ENCODE measurements around the gene SPOCK1. TPM values are rescaled to one million over a fixed set of nuclear protein-coding genes. Genes with fewer than 3 reads are reported as not detected.

The SPOCK1 gene
- total RNA-seq, 2 experiments from 2014 or later = not detected

DNA sequence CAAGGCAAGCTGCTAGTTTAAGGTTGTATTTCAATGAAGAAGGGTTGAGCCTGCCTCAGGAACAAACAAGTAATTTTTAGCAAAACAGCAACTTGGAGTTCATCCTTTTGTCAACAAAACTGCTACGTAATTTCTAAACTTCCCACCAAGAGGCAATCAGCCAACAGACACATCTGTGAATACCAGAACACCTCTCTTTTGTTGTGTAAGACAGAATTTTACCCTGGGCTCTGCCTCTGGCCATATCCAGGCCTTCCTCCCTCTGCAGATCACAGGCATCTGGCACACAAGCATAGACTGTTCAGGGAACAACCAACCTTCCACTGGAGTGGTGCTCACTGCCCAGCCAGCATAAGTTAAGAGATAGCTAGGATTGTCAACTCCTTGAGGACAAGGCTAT lies 409.0 kb downstream of the SPOCK1 start:
- CTCF ChIA-PET = no interaction called here
- H3K27ac Mint-ChIP-seq = no peak overlapping the region
- no peaks in the 10 kb centered on the region for H3K4me1 Mint-ChIP-seq (ENCODE audit: low read depth)
- H3K27me3 Mint-ChIP-seq = no peaks in the 10 kb centered on the region
- POLR2A ChIA-PET = no interaction called here
- DNase-seq (no peak), ATAC-seq (no peak)
- no peak overlapping the region for H3K4me3 Mint-ChIP-seq
- intact Hi-C loops (cut with micrococcal nuclease) = no loop called here
- no peaks in the 10 kb centered on the region for H3K9me3 Mint-ChIP-seq
- no peaks in the 10 kb centered on the region for H3K36me3 Mint-ChIP-seq (ENCODE audit: low read depth)
- TF ChIP-seq, protein P1, sequence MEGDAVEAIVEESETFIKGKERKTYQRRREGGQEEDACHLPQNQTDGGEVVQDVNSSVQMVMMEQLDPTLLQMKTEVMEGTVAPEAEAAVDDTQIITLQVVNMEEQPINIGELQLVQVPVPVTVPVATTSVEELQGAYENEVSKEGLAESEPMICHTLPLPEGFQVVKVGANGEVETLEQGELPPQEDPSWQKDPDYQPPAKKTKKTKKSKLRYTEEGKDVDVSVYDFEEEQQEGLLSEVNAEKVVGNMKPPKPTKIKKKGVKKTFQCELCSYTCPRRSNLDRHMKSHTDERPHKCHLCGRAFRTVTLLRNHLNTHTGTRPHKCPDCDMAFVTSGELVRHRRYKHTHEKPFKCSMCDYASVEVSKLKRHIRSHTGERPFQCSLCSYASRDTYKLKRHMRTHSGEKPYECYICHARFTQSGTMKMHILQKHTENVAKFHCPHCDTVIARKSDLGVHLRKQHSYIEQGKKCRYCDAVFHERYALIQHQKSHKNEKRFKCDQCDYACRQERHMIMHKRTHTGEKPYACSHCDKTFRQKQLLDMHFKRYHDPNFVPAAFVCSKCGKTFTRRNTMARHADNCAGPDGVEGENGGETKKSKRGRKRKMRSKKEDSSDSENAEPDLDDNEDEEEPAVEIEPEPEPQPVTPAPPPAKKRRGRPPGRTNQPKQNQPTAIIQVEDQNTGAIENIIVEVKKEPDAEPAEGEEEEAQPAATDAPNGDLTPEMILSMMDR (IDR thresholded peaks at IDR 0.05) = no peak

DNA sequence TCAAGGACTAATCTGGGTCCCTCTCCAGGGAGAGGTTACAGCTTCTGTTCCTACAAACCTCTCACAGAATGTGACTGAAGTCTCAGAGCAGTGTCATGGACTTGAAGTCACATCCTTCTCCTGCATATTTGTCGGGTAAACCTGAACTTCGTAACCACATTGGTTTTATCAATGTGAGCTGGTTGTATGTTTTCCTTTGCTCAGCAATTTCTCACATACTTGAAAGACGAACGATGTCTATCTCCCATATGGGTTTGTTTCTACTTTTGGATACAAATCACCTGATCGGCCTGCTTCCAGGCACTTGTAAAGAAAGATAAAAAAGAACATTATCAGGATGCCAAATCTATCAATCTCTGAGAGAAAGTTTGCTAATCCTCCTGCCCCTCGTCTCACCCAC lies 411.0 kb downstream of the SPOCK1 start:
- Mint-ChIP-seq H3K27me3 (no peaks in the 10 kb centered on the region), H3K27ac (no peak overlapping the region), H3K9me3 (no peaks in the 10 kb centered on the region), H3K4me3 (no peak overlapping the region), H3K4me1 (ENCODE audit: low read depth) (no peaks in the 10 kb centered on the region), H3K36me3 (ENCODE audit: low read depth) (no peaks in the 10 kb centered on the region)
- no peak for DNase-seq
- no peak for ATAC-seq
- ChIA-PET CTCF (no interaction called here), POLR2A (no interaction called here)
- intact Hi-C loops (cut with micrococcal nuclease) = no loop called here
- TF ChIP-seq, protein P1 (IDR thresholded peaks at IDR 0.05) = no peak

DNA sequence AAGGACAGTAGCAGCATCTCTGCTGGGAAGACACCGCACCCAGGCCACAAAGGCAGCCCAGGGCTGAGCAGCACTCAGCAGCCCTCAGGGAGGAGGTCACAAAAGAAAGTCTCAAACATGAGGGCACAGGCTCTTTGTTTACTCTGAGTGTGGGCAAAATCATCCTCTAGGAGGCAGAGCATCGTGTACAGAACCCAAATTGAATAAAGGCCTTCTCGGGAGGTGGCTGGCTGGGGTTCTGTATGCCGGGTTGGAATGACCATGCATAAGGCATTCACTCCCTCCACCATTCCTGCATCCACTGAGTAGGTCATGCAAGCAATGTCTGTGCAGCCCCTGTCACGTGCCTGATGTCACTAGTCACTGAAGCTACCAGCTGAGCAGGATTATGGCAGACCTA lies 412.8 kb downstream of the SPOCK1 start:
- Mint-ChIP-seq H3K27me3 (no peaks in the 10 kb centered on the region), H3K4me3 (no peak overlapping the region), H3K9me3 (no peaks in the 10 kb centered on the region), H3K36me3 (ENCODE audit: low read depth) (no peaks in the 10 kb centered on the region), H3K27ac (no peak overlapping the region), H3K4me1 (ENCODE audit: low read depth) (no peaks in the 10 kb centered on the region)
- TF ChIP-seq, protein P1 (IDR thresholded peaks at IDR 0.05) = no peak
- POLR2A ChIA-PET = no interaction called here
- CTCF ChIA-PET = no interaction called here
- ATAC-seq = no peak
- DNase-seq = no peak
- intact Hi-C loops (cut with micrococcal nuclease) = no loop called here

DNA sequence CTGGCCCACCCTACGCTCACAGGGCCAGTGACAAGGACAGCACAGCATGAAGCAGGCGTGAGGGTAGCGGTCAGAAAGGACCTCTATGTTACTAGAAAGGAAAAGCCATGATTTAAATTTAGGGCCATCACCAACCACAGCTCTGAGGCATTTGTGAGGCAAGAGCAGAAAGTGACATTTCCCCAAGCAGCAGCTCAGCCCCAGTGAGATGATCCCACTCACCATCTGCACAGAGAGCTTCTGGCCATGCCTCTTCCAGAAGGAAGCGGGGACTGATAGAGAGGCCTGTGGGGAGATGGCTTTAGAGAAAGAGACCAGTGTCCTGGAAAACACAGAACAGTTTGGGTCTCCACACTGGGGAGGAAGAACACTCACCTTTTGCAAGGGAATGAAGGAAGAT lies 413.9 kb downstream of the SPOCK1 start:
- ChIA-PET CTCF (no interaction called here), POLR2A (no interaction called here)
- no peak overlapping the region for H3K27ac Mint-ChIP-seq
- TF ChIP-seq, protein P1 (IDR thresholded peaks at IDR 0.05) = no peak
- DNase-seq (no peak), ATAC-seq (no peak)
- H3K4me1 Mint-ChIP-seq (ENCODE audit: low read depth) = no peaks in the 10 kb centered on the region
- H3K4me3 Mint-ChIP-seq = no peak overlapping the region
- no peaks in the 10 kb centered on the region for H3K9me3 Mint-ChIP-seq
- no peaks in the 10 kb centered on the region for H3K36me3 Mint-ChIP-seq (ENCODE audit: low read depth)
- H3K27me3 Mint-ChIP-seq = no peaks in the 10 kb centered on the region
- intact Hi-C loops (cut with micrococcal nuclease) = no loop called here

DNA sequence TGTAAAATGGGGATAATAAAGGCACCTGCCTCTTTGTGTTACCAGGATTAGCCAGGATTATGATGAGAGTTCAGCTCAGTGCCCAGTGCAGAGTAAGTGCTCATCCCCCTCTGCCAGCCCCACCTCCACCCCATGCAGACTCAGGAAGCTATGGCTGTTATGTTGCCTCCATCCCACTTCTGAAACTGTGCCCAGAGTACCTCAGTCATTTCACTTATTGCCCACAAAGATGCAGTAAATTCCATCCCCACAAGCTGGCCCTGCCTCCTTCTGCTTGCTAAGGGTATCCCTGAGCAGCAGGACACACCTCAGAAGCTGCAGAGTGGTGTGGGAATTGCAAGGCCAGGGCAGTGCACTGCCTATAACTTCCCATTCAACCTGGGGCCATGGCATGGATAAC lies 415.1 kb downstream of the SPOCK1 start:
- POLR2A ChIA-PET = no interaction called here
- no peak overlapping the region for H3K4me3 Mint-ChIP-seq
- no peak for DNase-seq
- no peaks in the 10 kb centered on the region for H3K4me1 Mint-ChIP-seq (ENCODE audit: low read depth)
- no peak overlapping the region for H3K27ac Mint-ChIP-seq
- TF ChIP-seq, protein P1 (IDR thresholded peaks at IDR 0.05) = no peak
- H3K27me3 Mint-ChIP-seq = no peaks in the 10 kb centered on the region
- H3K36me3 Mint-ChIP-seq (ENCODE audit: low read depth) = no peaks in the 10 kb centered on the region
- intact Hi-C loops (cut with micrococcal nuclease) = no loop called here
- H3K9me3 Mint-ChIP-seq = no peaks in the 10 kb centered on the region
- no peak for ATAC-seq
- CTCF ChIA-PET = no interaction called here
